OCI-LY7 (cell line): Measurements from ENCODE around the gene MAP3K5. TPM values are rescaled to one million over a fixed set of nuclear protein-coding genes. Genes with fewer than 3 reads are reported as not detected.

Source experiments
- BruUV-seq: library from RNA; stranded (reverse); fragments of 400-500 nt; replicated peaks from 2 replicates; lab custom pipeline; 2021; lab: Mats Ljungman, UMichigan
- CTCF ChIA-PET: fragments of 300-600 bp; sonication (Branson Sonifier 250); formaldehyde crosslinking; loops from one replicate; lab custom pipeline; 2022; ENCODE audit warnings: antibody characterized with exemption; ENCODE audit not compliant: unreplicated experiment; lab: Charles Lee
- POLR2A ChIA-PET: fragments of 300-600 bp; sonication (Branson Sonifier 250); formaldehyde crosslinking; loops from one replicate; lab custom pipeline; 2022; ENCODE audit warnings: antibody characterized with exemption; lab: Charles Lee
- DNase-seq: peaks from one replicate; pipeline ENCODE4 v3.0.0-alpha.2; 2015; ENCODE audit warnings: low spot score
- H2AFZ ChIP-seq: fragments of 200-600 bp; sonication (generic), shearing (Covaris generic); 2 replicates; pipeline ENCODE4 v1.6.1; 2014; ENCODE audit warnings: mild to moderate bottlenecking, antibody characterized with exemption, low read length, moderate library complexity
- H3K27ac ChIP-seq: fragments of 200-600 bp; sonication (generic); 2 replicates; pipeline ENCODE4 v1.5.1; 2014; ENCODE audit warnings: mixed run types, low read depth, mild to moderate bottlenecking, moderate library complexity, low read length, inconsistent platforms; ENCODE audit not compliant: poor library complexity, severe bottlenecking
- H3K36me3 ChIP-seq: fragments of 200-600 bp; sonication (generic); 2 replicates; pipeline ENCODE4 v1.6.1; 2014; ENCODE audit warnings: mild to moderate bottlenecking, antibody characterized with exemption, low read length, moderate library complexity, mixed read lengths; ENCODE audit not compliant: insufficient read depth
- H3K4me1 ChIP-seq: fragments of 200-600 bp; sonication (generic); 2 replicates; pipeline ENCODE4 v1.5.1; 2014; ENCODE audit warnings: mild to moderate bottlenecking, low read length; ENCODE audit not compliant: insufficient read depth, poor library complexity, severe bottlenecking
- H3K4me2 ChIP-seq: fragments of 200-600 bp; sonication (generic); 2 replicates; pipeline ENCODE4 v1.6.1; 2014; ENCODE audit warnings: mild to moderate bottlenecking, low read length
- H3K4me3 ChIP-seq: fragments of 200-600 bp; sonication (generic); 2 replicates; pipeline ENCODE4 v1.5.1; 2014; ENCODE audit warnings: mild to moderate bottlenecking, low read depth, low read length; ENCODE audit not compliant: poor library complexity, severe bottlenecking
- H3K79me2 ChIP-seq: fragments of 200-600 bp; sonication (generic); 2 replicates; pipeline ENCODE4 v1.6.1; 2016; ENCODE audit warnings: low read depth, mild to moderate bottlenecking, low read length, moderate library complexity, mixed read lengths; ENCODE audit not compliant: insufficient read depth
- H3K9me2 ChIP-seq: fragments of 200-600 bp; sonication (generic); 2 replicates; pipeline ENCODE4 v1.6.1; 2016; ENCODE audit warnings: mild to moderate bottlenecking, low read length, mixed read lengths; ENCODE audit not compliant: insufficient read depth
- H3K9me3 ChIP-seq: fragments of 200-600 bp; sonication (generic); 2 replicates; pipeline ENCODE4 v1.6.1; 2014; ENCODE audit warnings: mild to moderate bottlenecking, mixed run types, low read length, mixed read lengths
- H4K20me1 ChIP-seq: fragments of 200-600 bp; sonication (generic); 2 replicates; pipeline ENCODE4 v1.6.1; 2014; ENCODE audit warnings: mild to moderate bottlenecking, antibody characterized with exemption, low read length, moderate library complexity, mixed read lengths; ENCODE audit not compliant: insufficient read depth
- EZH2phosphoT487 ChIP-seq: fragments of 200-600 bp; sonication (generic); IDR thresholded peaks from 2 replicates; pipeline ENCODE4 v1.6.1; 2018; ENCODE audit warnings: low read depth, borderline replicate concordance, mild to moderate bottlenecking, mixed run types, antibody characterized with exemption, low read length, moderate library complexity, mixed read lengths
- intact Hi-C: fragments of 100-400 bp; cut with micrococcal nuclease; formaldehyde crosslinking; loops from one replicate; pipeline ENCODE4 v1.10.0; 2022; ENCODE audit not compliant: unreplicated experiment
- total RNA-seq, 2 experiments: library from RNA; depleted of rRNA in 1 of 2; stranded (reverse); fragments of >200 nt in 1 of 2; shearing (Covaris generic) in 1 of 2; gene quantifications; 2 replicates each; pipeline ENCODE4 v1.2.3, GENCODE V29; 2014 to 2022
- TF ChIP-seq, protein P1 (sequence below): fragments of 200-600 bp; sonication (generic); conservative IDR thresholded peaks from 2 replicates; pipeline ENCODE4 v1.5.1; 2014; ENCODE audit warnings: mild to moderate bottlenecking, antibody characterized with exemption, low read length, moderate library complexity, mixed read lengths

Gene MAP3K5
- total RNA-seq, 2 experiments from 2014 or later: 13.8 to 16.6 TPM

GRCh38 chr6:136751522-136751956 is 40.7 kb downstream of the MAP3K5 start:
- POLR2A ChIA-PET: interaction anchor here (0.7 to 3.8 kb wide), 3 partner anchors 11 to 41 kb away, joined by 3 to 14 read pairs (median 8); partner anchors contain the start of gene MAP3K5
- peak overlapping the region; percentile 47 for H3K4me3 ChIP-seq
- intact Hi-C loops: loop anchor here (5.0 kb wide), 1 partner anchor 41 kb away; the partner anchor contains the start of gene MAP3K5
- H3K36me3 ChIP-seq: no peaks in the 10 kb centered on the region
- BruUV-seq: no TSS peak
- peak; percentile 56 for DNase-seq
- CTCF ChIA-PET: interaction anchor here (1.1 kb wide), 1 partner anchor 40 kb away, joined by 3 read pairs; the partner anchor contains the start of gene MAP3K5
- H4K20me1 ChIP-seq: no peaks in the 10 kb centered on the region
- no peaks in the 10 kb centered on the region for H3K9me2 ChIP-seq
- H3K27ac ChIP-seq: peak overlapping the region; percentile 60
- peaks cover 15% of the 10 kb centered on the region; the same call in 1 of the 2 replicates for H3K79me2 ChIP-seq
- peaks cover 29% of the 10 kb centered on the region for H3K4me1 ChIP-seq
- no peaks in the 10 kb centered on the region for H3K9me3 ChIP-seq
- H2AFZ ChIP-seq: peak overlapping the region; percentile 55; the same call in 1 of the 2 replicates
- TF ChIP-seq, protein P1, sequence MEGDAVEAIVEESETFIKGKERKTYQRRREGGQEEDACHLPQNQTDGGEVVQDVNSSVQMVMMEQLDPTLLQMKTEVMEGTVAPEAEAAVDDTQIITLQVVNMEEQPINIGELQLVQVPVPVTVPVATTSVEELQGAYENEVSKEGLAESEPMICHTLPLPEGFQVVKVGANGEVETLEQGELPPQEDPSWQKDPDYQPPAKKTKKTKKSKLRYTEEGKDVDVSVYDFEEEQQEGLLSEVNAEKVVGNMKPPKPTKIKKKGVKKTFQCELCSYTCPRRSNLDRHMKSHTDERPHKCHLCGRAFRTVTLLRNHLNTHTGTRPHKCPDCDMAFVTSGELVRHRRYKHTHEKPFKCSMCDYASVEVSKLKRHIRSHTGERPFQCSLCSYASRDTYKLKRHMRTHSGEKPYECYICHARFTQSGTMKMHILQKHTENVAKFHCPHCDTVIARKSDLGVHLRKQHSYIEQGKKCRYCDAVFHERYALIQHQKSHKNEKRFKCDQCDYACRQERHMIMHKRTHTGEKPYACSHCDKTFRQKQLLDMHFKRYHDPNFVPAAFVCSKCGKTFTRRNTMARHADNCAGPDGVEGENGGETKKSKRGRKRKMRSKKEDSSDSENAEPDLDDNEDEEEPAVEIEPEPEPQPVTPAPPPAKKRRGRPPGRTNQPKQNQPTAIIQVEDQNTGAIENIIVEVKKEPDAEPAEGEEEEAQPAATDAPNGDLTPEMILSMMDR: no peak
- TF ChIP-seq EZH2phosphoT487: no peak
- peak overlapping the region; percentile 67 for H3K4me2 ChIP-seq

DNA sequence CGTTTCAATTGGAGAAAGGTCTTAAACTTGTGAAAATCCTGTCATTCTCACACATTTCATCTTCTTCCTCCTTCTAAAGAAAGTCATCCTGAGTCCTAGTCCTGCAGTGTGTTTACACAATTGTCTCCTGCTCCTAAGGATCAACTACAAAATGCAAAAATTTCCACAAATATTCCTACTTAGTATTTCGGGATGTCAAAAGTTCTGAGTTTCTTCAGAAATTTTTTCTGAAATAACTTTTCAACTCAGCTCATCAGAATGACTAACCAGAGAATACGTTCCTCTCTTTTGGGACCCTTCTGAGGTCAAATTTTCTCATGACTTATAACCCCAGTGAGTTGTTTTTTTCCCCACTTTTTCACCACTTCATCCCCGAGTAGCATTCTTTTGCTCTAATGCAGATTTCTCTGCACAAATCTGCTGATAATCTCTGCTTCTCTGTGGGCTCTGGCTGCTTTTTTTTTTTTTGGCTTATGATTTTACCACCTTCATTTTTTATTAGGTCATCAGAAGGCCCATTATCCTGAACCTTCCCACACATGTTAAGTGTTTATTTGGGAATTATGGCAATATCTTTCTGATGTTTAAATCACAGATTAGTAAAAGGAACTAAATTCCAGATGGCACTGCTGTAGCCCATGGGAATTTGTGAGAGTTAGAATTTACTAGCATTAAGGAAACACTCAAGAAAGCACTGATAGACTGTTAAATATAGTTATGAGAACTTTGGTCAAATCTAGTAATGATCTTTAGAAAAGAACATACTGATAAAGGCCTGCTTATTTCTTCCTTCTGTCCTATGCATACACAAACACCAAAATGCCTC is 41.4 kb downstream of the MAP3K5 start:
- Histone ChIP-seq H3K4me1 (peaks cover 29% of the 10 kb centered on the region), H3K4me2 (peak overlapping the region; percentile 67)
- CTCF ChIA-PET: no interaction called here

More for the DNA sequence above, 41.4 kb downstream of the MAP3K5 start:
- TF ChIP-seq, protein P1: no peak
- TF ChIP-seq EZH2phosphoT487: no peak
- DNase-seq: no peak
- no TSS peak for BruUV-seq
- Histone ChIP-seq H3K4me3 (no peak overlapping the region), H3K9me2 (no peaks in the 10 kb centered on the region), H4K20me1 (no peaks in the 10 kb centered on the region), H3K36me3 (no peaks in the 10 kb centered on the region), H2AFZ (peak overlapping the region; percentile 55; the same call in 1 of the 2 replicates), H3K9me3 (no peaks in the 10 kb centered on the region), H3K27ac (peak overlapping the region; percentile 60), H3K79me2 (peaks cover 15% of the 10 kb centered on the region; the same call in 1 of the 2 replicates)
- intact Hi-C loops: loop anchor here (5.0 kb wide), 1 partner anchor 41 kb away; the partner anchor contains the start of gene MAP3K5
- POLR2A ChIA-PET: interaction anchor here (0.6 to 3.8 kb wide), 3 partner anchors 9 to 19 kb away, joined by 3 to 14 read pairs (median 3); no protein-coding TSS in a partner anchor
